HepG2 (cell line): Measurements from ENCODE around the gene HELT. TPM values are rescaled to one million over a fixed set of nuclear protein-coding genes. Genes with fewer than 3 reads are reported as not detected.
A peak's percentile ranks its signal among the peaks of the same experiment; 100 is the strongest.

ENCODE experiments used
- ARID2 ChIP-seq: sonication (generic); formaldehyde crosslinking; IDR thresholded peaks from 2 replicates; pipeline ENCODE4 v1.8.1; 2022; ENCODE audit warnings: mild to moderate bottlenecking, missing genetic modification reagents, borderline replicate concordance
- CBX2 ChIP-seq, 2 experiments: fragments of 200-600 bp in 1 of 2; sonication (generic); formaldehyde crosslinking in 1 of 2; IDR thresholded peaks; 2 replicates each; pipeline versions ENCODE4 v1.7.0 to v1.8.1; 2018 to 2022; ENCODE audit warnings: low read depth in 2 of 2, low read length in 1 of 2, mild to moderate bottlenecking in 1 of 2, missing genetic modification reagents in 1 of 2
- CENPX ChIP-seq: sonication (generic); formaldehyde crosslinking; IDR thresholded peaks from 2 replicates; pipeline ENCODE4 v1.9.0; 2021; ENCODE audit warnings: mild to moderate bottlenecking, missing genetic modification reagents, moderate library complexity
- ELF4 ChIP-seq: sonication (generic); formaldehyde crosslinking; IDR thresholded peaks from 2 replicates; pipeline ENCODE4 v1.5.0; 2020; ENCODE audit warnings: missing genetic modification reagents, mild to moderate bottlenecking, moderate library complexity, borderline replicate concordance
- JUNB ChIP-seq: sonication (generic); formaldehyde crosslinking; IDR thresholded peaks from 2 replicates; pipeline ENCODE4 v1.8.0; 2022; ENCODE audit warnings: missing genetic modification reagents, mild to moderate bottlenecking, borderline replicate concordance
- KDM2A ChIP-seq: sonication (generic); formaldehyde crosslinking; IDR thresholded peaks from 2 replicates; pipeline ENCODE4 v1.4.0; 2020; ENCODE audit warnings: low read depth, missing genetic modification reagents, borderline replicate concordance
- NR2C2 ChIP-seq: sonication (generic); formaldehyde crosslinking; IDR thresholded peaks from 2 replicates; pipeline ENCODE4 v1.4.0; 2020; ENCODE audit warnings: missing genetic modification reagents, mild to moderate bottlenecking, moderate library complexity, borderline replicate concordance
- PAX8 ChIP-seq: sonication (generic); formaldehyde crosslinking; IDR thresholded peaks from 2 replicates; pipeline ENCODE4 v1.8.0; 2022; ENCODE audit warnings: mild to moderate bottlenecking, missing genetic modification reagents, borderline replicate concordance
- PRPF4 ChIP-seq: fragments of 200-400 bp; formaldehyde crosslinking; IDR thresholded peaks from 2 replicates; pipeline ENCODE4 v1.6.1; 2016; ENCODE audit warnings: low read length, low read depth; ENCODE audit not compliant: poor library complexity, severe bottlenecking
- U2AF1 ChIP-seq: fragments of 200-400 bp; formaldehyde crosslinking; optimal IDR thresholded peaks from 2 replicates; pipeline ENCODE3; 2017; ENCODE audit warnings: mild to moderate bottlenecking, low read depth, low read length
- ZFAT ChIP-seq: sonication (generic); formaldehyde crosslinking; conservative IDR thresholded peaks from 2 replicates; pipeline ENCODE4 v1.8.1; 2023; ENCODE audit warnings: missing genetic modification reagents, inconsistent platforms
- ZFP1 ChIP-seq: IDR thresholded peaks from 2 replicates; pipeline ENCODE4 v1.6.1; 2016
- ZNF547 ChIP-seq: sonication (generic); formaldehyde crosslinking; IDR thresholded peaks from 2 replicates; pipeline ENCODE4 v1.5.1; 2020; ENCODE audit warnings: mild to moderate bottlenecking, missing genetic modification reagents
- ZNF737 ChIP-seq: sonication (generic); formaldehyde crosslinking; IDR thresholded peaks from 2 replicates; pipeline ENCODE4 v1.5.0; 2020; ENCODE audit warnings: missing genetic modification reagents, mild to moderate bottlenecking, borderline replicate concordance
- ZNF891 ChIP-seq: sonication (generic); formaldehyde crosslinking; IDR thresholded peaks from 2 replicates; pipeline ENCODE4 v1.5.0; 2020; ENCODE audit warnings: mild to moderate bottlenecking, missing genetic modification reagents
- polyA plus RNA-seq, 8 experiments: library from polyadenylated mRNA; depleted of rRNA in 3 of 8; stranded (reverse) in 7 of 8; unstranded in 1 of 8; fragments of >200 nt; fragmentation: Illumina TruSeq in 4 of 8; extraction: Trizol in 4 of 8; gene quantifications; 2 replicates each; pipeline versions ENCODE4 v1.2.1 to v1.2.3, GENCODE V29; 2011 to 2016; ENCODE audit warnings: low read depth in 4 of 8, missing spikeins in 1 of 8, mixed read lengths in 1 of 8; ENCODE audit not compliant: insufficient read depth in 1 of 8
- total RNA-seq, 5 experiments: library from RNA; depleted of rRNA; stranded (reverse); fragments of >200 nt; fragmentation: Illumina TruSeq; extraction: Trizol; gene quantifications; 2 replicates each; pipeline ENCODE4 v1.2.3, GENCODE V29; 2016; ENCODE audit warnings: low read depth in 1 of 5
- TF ChIP-seq, protein P1 (sequence below): sonication (generic); formaldehyde crosslinking; IDR thresholded peaks from 2 replicates; pipeline ENCODE4 v1.5.1; 2020; ENCODE audit warnings: missing genetic modification reagents, mild to moderate bottlenecking, borderline replicate concordance
- TF ChIP-seq, protein P2 (sequence below): sonication (generic); formaldehyde crosslinking; IDR thresholded peaks from 2 replicates; pipeline ENCODE4 v1.8.0; 2022; ENCODE audit warnings: missing genetic modification reagents, mild to moderate bottlenecking, inconsistent platforms, borderline replicate concordance
- TF ChIP-seq, protein P3 (sequence below): sonication (generic); formaldehyde crosslinking; IDR thresholded peaks from 2 replicates; pipeline ENCODE4 v1.4.0; 2020; ENCODE audit warnings: missing genetic modification reagents
- TF ChIP-seq, protein P4 (sequence below), 2 experiments: sonication (generic) in 1 of 2; formaldehyde crosslinking in 1 of 2; IDR thresholded peaks; 2 replicates each; pipeline versions ENCODE4 v1.4.0 to v1.6.1; 2018 to 2020; ENCODE audit warnings: missing genetic modification reagents in 2 of 2, borderline replicate concordance in 1 of 2, low read depth in 1 of 2, mild to moderate bottlenecking in 1 of 2, missing biosample characterization in 1 of 2

Gene HELT
- total and polyA plus RNA-seq, 2 of the 13 experiments (the other 11 are each of a cell fraction or from before 2014, with no cell fraction given): not detected

DNA sequence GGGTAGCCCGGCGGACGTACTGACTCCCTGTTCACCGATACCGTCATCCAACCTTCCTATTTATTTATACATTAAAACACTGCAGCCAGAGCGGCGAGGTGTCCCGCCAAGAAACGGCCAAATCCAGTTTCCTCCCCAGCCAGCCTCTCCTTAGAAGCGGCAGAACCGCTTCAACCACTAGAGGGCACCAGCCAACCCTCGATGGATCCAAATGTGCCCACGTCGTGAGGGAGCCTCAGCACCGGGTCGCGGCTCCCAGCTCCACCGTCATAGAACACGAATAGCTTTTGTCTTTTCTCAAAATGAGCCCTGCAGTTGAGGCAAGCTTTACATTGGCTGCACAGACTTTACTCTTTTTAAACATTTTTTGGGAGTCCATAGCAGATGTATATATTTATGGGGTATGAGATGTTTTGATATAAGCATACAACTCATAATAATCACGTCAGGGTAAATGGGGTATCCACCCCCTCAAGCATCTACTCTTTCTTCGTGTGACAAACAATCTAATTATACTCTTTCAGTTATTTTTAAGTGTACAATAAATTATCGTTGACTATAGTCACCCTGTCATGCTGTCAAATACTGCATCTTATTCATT is 13.0 kb upstream of the HELT start (continued):
- TF ChIP-seq, protein P1, sequence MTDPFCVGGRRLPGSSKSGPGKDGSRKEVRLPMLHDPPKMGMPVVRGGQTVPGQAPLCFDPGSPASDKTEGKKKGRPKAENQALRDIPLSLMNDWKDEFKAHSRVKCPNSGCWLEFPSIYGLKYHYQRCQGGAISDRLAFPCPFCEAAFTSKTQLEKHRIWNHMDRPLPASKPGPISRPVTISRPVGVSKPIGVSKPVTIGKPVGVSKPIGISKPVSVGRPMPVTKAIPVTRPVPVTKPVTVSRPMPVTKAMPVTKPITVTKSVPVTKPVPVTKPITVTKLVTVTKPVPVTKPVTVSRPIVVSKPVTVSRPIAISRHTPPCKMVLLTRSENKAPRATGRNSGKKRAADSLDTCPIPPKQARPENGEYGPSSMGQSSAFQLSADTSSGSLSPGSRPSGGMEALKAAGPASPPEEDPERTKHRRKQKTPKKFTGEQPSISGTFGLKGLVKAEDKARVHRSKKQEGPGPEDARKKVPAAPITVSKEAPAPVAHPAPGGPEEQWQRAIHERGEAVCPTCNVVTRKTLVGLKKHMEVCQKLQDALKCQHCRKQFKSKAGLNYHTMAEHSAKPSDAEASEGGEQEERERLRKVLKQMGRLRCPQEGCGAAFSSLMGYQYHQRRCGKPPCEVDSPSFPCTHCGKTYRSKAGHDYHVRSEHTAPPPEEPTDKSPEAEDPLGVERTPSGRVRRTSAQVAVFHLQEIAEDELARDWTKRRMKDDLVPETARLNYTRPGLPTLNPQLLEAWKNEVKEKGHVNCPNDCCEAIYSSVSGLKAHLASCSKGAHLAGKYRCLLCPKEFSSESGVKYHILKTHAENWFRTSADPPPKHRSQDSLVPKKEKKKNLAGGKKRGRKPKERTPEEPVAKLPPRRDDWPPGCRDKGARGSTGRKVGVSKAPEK (CRISPR knock-in tag): no peak
- TF ChIP-seq ZNF547 (no peak), CENPX (CRISPR knock-in tag) (no peak), PAX8 (CRISPR knock-in tag) (no peak), ELF4 (CRISPR knock-in tag) (no peak), PRPF4 (no peak), CBX2 (IDR thresholded peaks at IDR 0.05; ENCODE audit: low read depth, low read length) (no peak), CBX2 (CRISPR knock-in tag; IDR thresholded peaks at IDR 0.05; ENCODE audit: low read depth) (no peak), NR2C2 (CRISPR knock-in tag) (no peak), ARID2 (CRISPR knock-in tag) (0 out of 2 replicates have a peak, but pooled peaks have one; percentile 50), ZNF737 (no peak), JUNB (CRISPR knock-in tag) (no peak), ZFAT (CRISPR knock-in tag) (no peak), ZFP1 (CRISPR knock-in tag) (no peak), ZNF891 (CRISPR knock-in tag) (0 out of 2 replicates have a peak, but pooled peaks have one; percentile 26), U2AF1 (no peak), KDM2A (CRISPR knock-in tag) (peak; percentile 53; the same call in 1 of the 2 replicates)
- TF ChIP-seq, protein P2, sequence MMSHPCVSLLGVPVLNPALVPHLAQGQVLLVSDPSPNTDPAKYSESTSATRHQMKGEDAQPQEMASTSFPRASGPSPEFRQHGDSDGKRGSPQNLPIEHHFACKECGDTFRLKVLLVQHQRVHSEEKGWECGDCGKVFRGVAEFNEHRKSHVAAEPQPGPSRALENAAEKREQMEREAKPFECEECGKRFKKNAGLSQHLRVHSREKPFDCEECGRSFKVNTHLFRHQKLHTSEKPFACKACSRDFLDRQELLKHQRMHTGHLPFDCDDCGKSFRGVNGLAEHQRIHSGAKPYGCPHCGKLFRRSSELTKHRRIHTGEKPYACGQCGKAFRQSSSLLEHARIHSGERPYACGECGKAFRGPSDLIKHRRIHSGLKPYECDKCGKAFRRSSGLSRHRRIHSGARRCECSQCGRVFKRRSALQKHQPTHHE: 0 out of 2 replicates have a peak, but pooled peaks have one; percentile 35
- TF ChIP-seq, protein P3, sequence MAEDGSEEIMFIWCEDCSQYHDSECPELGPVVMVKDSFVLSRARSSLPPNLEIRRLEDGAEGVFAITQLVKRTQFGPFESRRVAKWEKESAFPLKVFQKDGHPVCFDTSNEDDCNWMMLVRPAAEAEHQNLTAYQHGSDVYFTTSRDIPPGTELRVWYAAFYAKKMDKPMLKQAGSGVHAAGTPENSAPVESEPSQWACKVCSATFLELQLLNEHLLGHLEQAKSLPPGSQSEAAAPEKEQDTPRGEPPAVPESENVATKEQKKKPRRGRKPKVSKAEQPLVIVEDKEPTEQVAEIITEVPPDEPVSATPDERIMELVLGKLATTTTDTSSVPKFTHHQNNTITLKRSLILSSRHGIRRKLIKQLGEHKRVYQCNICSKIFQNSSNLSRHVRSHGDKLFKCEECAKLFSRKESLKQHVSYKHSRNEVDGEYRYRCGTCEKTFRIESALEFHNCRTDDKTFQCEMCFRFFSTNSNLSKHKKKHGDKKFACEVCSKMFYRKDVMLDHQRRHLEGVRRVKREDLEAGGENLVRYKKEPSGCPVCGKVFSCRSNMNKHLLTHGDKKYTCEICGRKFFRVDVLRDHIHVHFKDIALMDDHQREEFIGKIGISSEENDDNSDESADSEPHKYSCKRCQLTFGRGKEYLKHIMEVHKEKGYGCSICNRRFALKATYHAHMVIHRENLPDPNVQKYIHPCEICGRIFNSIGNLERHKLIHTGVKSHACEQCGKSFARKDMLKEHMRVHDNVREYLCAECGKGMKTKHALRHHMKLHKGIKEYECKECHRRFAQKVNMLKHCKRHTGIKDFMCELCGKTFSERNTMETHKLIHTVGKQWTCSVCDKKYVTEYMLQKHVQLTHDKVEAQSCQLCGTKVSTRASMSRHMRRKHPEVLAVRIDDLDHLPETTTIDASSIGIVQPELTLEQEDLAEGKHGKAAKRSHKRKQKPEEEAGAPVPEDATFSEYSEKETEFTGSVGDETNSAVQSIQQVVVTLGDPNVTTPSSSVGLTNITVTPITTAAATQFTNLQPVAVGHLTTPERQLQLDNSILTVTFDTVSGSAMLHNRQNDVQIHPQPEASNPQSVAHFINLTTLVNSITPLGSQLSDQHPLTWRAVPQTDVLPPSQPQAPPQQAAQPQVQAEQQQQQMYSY: no peak
- TF ChIP-seq, protein P4, sequence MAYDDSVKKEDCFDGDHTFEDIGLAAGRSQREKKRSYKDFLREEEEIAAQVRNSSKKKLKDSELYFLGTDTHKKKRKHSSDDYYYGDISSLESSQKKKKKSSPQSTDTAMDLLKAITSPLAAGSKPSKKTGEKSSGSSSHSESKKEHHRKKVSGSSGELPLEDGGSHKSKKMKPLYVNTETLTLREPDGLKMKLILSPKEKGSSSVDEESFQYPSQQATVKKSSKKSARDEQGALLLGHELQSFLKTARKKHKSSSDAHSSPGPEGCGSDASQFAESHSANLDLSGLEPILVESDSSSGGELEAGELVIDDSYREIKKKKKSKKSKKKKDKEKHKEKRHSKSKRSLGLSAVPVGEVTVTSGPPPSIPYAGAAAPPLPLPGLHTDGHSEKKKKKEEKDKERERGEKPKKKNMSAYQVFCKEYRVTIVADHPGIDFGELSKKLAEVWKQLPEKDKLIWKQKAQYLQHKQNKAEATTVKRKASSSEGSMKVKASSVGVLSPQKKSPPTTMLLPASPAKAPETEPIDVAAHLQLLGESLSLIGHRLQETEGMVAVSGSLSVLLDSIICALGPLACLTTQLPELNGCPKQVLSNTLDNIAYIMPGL (CRISPR knock-in tag; IDR thresholded peaks at IDR 0.05; ENCODE audit: borderline replicate concordance in 1 of 2, low read depth in 1 of 2): peak; percentile 48; a peak in 2 of 4 replicates
